ENCODE results near the gene AIF1.

Gene AIF1

GRCh38 chr6:31614684-31615578, at the start of gene AIF1:
TSS of gene AIF1 (plus strand) at chr6:31615234. CDS start at chr6:31615330, 96 bp downstream.
- no peak for DNase-seq (ENCODE audit: low read depth in 1 of 2, low spot score in 1 of 2)

GRCh38 chr6:31567531-31568370, 47.3 kb upstream of the AIF1 start:
- no peak for DNase-seq (ENCODE audit: low read depth in 1 of 2, low spot score in 1 of 2)

GRCh38 chr6:31568537-31568961, 46.5 kb upstream of the AIF1 start:
- DNase-seq (ENCODE audit: low read depth in 1 of 2, low spot score in 1 of 2): peak in 1 of 2 donors; percentile 80

- DNase-seq (ENCODE audit: low read depth in 1 of 2, low spot score in 1 of 2): no peak
These were observed 45.0 kb upstream of the AIF1 start for GRCh38 chr6:31569861-31570536.

- peak; percentile 71 to 74 for DNase-seq (ENCODE audit: low read depth in 1 of 2, low spot score in 1 of 2)
These were observed 42.8 kb upstream of the AIF1 start, which contains the start of gene LTA for GRCh38 chr6:31572041-31572911. TSS of gene LTA (plus strand) at chr6:31572289. CDS start at chr6:31572743, 454 bp downstream.

- DNase-seq (ENCODE audit: low read depth in 1 of 2, low spot score in 1 of 2): no peak
These were observed 41.6 kb upstream of the AIF1 start for GRCh38 chr6:31573239-31574105.

- DNase-seq (ENCODE audit: low read depth in 1 of 2, low spot score in 1 of 2): no peak
These were observed 40.6 kb upstream of the AIF1 start for GRCh38 chr6:31574106-31575061.

- DNase-seq (ENCODE audit: low read depth in 1 of 2, low spot score in 1 of 2): peak; percentile 83 to 92
These were observed 39.6 kb upstream of the AIF1 start, which contains the start of gene TNF for GRCh38 chr6:31575335-31575901. TSS of gene TNF (plus strand) at chr6:31575565. CDS start at chr6:31575742, 177 bp downstream.

- no peak for DNase-seq (ENCODE audit: low read depth in 1 of 2, low spot score in 1 of 2)
These were observed 38.9 kb upstream of the AIF1 start for GRCh38 chr6:31575952-31576685.

GRCh38 chr6:31576897-31577578, 38.0 kb upstream of the AIF1 start:
- no peak for DNase-seq (ENCODE audit: low read depth in 1 of 2, low spot score in 1 of 2)

- DNase-seq (ENCODE audit: low read depth in 1 of 2, low spot score in 1 of 2): no peak
These were observed 37.5 kb upstream of the AIF1 start for GRCh38 chr6:31577579-31577966.

- DNase-seq (ENCODE audit: low read depth in 1 of 2, low spot score in 1 of 2): no peak
These were observed 36.6 kb upstream of the AIF1 start for GRCh38 chr6:31578184-31579118.

GRCh38 chr6:31579119-31579505, 35.9 kb upstream of the AIF1 start:
- no peak for DNase-seq (ENCODE audit: low read depth in 1 of 2, low spot score in 1 of 2)

- DNase-seq (ENCODE audit: low read depth in 1 of 2, low spot score in 1 of 2): no peak
These were observed 35.2 kb upstream of the AIF1 start for GRCh38 chr6:31579546-31580437.

- DNase-seq (ENCODE audit: low read depth in 1 of 2, low spot score in 1 of 2): no peak
These were observed 34.6 kb upstream of the AIF1 start for GRCh38 chr6:31580438-31580740.

Data from activated CD4-positive, alpha-beta T cell treated with anti-CD3 and anti-CD28 coated beads, Interleukin-2, amount 50 U/mL, for 24 hours (primary cell).